ENCODE results near the gene UBXN6. TPM values are rescaled to one million over a fixed set of nuclear protein-coding genes. Genes with fewer than 3 reads are reported as not detected.
A peak's percentile ranks its signal among the peaks of the same experiment; 100 is the strongest.

The UBXN6 gene
- total RNA-seq, 5 donors from 2014 or later (not counting 1 experiment from before 2014, with no cell fraction given): 49.7 to 86.4 (median 76.5) TPM

GRCh38 chr19:4473011-4473762 is 15.6 kb upstream of the UBXN6 start:
- ATAC-seq (replicated peaks in 1 of 4): no peak
- Histone ChIP-seq H3K9me3 (no peaks in the 10 kb centered on the region), H3K27me3 (replicated peaks in 1 of 2; ENCODE audit: control insufficient read depth in 2 of 2, extremely low read depth in 1 of 2, insufficient read depth in 2 of 2, low read length in 1 of 2) (no peaks in the 10 kb centered on the region), H3K4me1 (ENCODE audit: control insufficient read depth in 1 of 2, extremely low read depth in 1 of 2, insufficient read depth in 2 of 2, low read length in 2 of 2) (peaks cover 15 to 38% of the 10 kb centered on the region in 2 experiments), H3K4me3 (ENCODE audit: control insufficient read depth in 1 of 2, extremely low read depth in 1 of 2, low read length in 1 of 2) (peak overlapping the region; percentile 58 to 80), H3K27ac (ENCODE audit: low read length) (peak overlapping the region; percentile 1), H3K36me3 (ENCODE audit: control insufficient read depth in 2 of 2, extremely low read depth in 1 of 2, insufficient read depth in 1 of 2, low read length in 1 of 2) (peaks cover 0 to 18% of the 10 kb centered on the region in 2 donors)
- Mint-ChIP-seq H3K9me3 (no peaks in the 10 kb centered on the region), H3K27me3 (no peaks in the 10 kb centered on the region), H3K36me3 (peaks cover 12% of the 10 kb centered on the region), H3K4me1 (peaks cover 23 to 25% (median 24%) of the 10 kb centered on the region in 3 donors), H3K27ac (no peak overlapping the region), H3K4me3 (peak overlapping the region in 2 of 3 donors; percentile 73 to 76)
- no peak for DNase-seq
- ChIA-PET POLR2A (no interaction called here), CTCF (interaction anchor here in 1 of 2 donors (0.6 kb wide), 2 partner anchors 11 to 18 kb away, joined by 3 read pairs; no protein-coding TSS in a partner anchor)
- WGBS (ENCODE audit: insufficient coverage): 40% methylated on average over 24 of the region's 25 CpGs

GRCh38 chr19:4472174-4472974 is 14.8 kb upstream of the UBXN6 start, which contains the start of gene HDGFL2:
TSS of gene HDGFL2 (plus strand) at chr19:4472297. CDS start at chr19:4472351, 54 bp downstream.
- H3K36me3 ChIP-seq (ENCODE audit: control insufficient read depth in 2 of 2, extremely low read depth in 1 of 2, insufficient read depth in 1 of 2, low read length in 1 of 2): peaks cover 0 to 16% of the 10 kb centered on the region in 2 donors
- H3K9me3 ChIP-seq: no peaks in the 10 kb centered on the region
- Mint-ChIP-seq H3K4me1 (peaks cover 23 to 25% (median 24%) of the 10 kb centered on the region in 3 donors), H3K9me3 (no peaks in the 10 kb centered on the region), H3K4me3 (peak within 1 kb of the TSS in 2 of 3 donors; percentile 73 to 76), H3K27me3 (no peaks in the 10 kb centered on the region), H3K36me3 (peaks cover 8% of the 10 kb centered on the region), H3K27ac (no peak within 1 kb of the TSS)
- H3K4me3 ChIP-seq (ENCODE audit: control insufficient read depth in 1 of 2, extremely low read depth in 1 of 2, low read length in 1 of 2): peak within 1 kb of the TSS; percentile 80 to 84
- H3K27me3 ChIP-seq (replicated peaks in 1 of 2; ENCODE audit: control insufficient read depth in 2 of 2, extremely low read depth in 1 of 2, insufficient read depth in 2 of 2, low read length in 1 of 2): no peaks in the 10 kb centered on the region
- peak within 1 kb of the TSS; percentile 83 for H3K27ac ChIP-seq (ENCODE audit: low read length)
- under 1% methylated on average over 54 of the region's 71 CpGs for WGBS (ENCODE audit: insufficient coverage)
- ChIA-PET CTCF (interaction anchor here in 1 of 2 donors (1.0 to 1.9 kb wide), 7 partner anchors 14 to 319 kb away, joined by 3 to 13 read pairs (median 6); partner anchors contain the start of genes FEM1A, MPND and SH3GL1), POLR2A (interaction anchor here in 1 of 2 donors (0.9 to 1.3 kb wide), 3 partner anchors 70 to 226 kb away, joined by 3 to 5 read pairs (median 4); partner anchors contain the start of genes CHAF1A, SH3GL1 and YJU2)
- H3K4me1 ChIP-seq (ENCODE audit: control insufficient read depth in 1 of 2, extremely low read depth in 1 of 2, insufficient read depth in 2 of 2, low read length in 2 of 2): peaks cover 15 to 38% of the 10 kb centered on the region in 2 experiments
- peak in 4 of 35 experiments; percentile 85 to 97 (median 95) for DNase-seq
- no peak for ATAC-seq (replicated peaks in 1 of 4)

GRCh38 chr19:4471403-4472173 is 14.0 kb upstream of the UBXN6 start:
- Histone ChIP-seq H3K36me3 (ENCODE audit: control insufficient read depth in 2 of 2, extremely low read depth in 1 of 2, insufficient read depth in 1 of 2, low read length in 1 of 2) (peaks cover 0 to 9% of the 10 kb centered on the region in 2 donors), H3K27ac (ENCODE audit: low read length) (peak overlapping the region; percentile 83), H3K4me3 (ENCODE audit: control insufficient read depth in 1 of 2, extremely low read depth in 1 of 2, low read length in 1 of 2) (peak overlapping the region; percentile 76 to 84), H3K27me3 (replicated peaks in 1 of 2; ENCODE audit: control insufficient read depth in 2 of 2, extremely low read depth in 1 of 2, insufficient read depth in 2 of 2, low read length in 1 of 2) (no peaks in the 10 kb centered on the region), H3K4me1 (ENCODE audit: control insufficient read depth in 1 of 2, extremely low read depth in 1 of 2, insufficient read depth in 2 of 2, low read length in 2 of 2) (peaks cover 15 to 38% of the 10 kb centered on the region in 2 experiments), H3K9me3 (no peaks in the 10 kb centered on the region)
- Mint-ChIP-seq H3K9me3 (no peaks in the 10 kb centered on the region), H3K27me3 (no peaks in the 10 kb centered on the region), H3K27ac (no peak overlapping the region), H3K4me3 (no peak overlapping the region), H3K4me1 (peaks cover 23 to 25% (median 24%) of the 10 kb centered on the region in 3 donors), H3K36me3 (peaks cover 3% of the 10 kb centered on the region)
- POLR2A ChIA-PET: interaction anchor here (0.6 to 1.5 kb wide), 8 partner anchors 11 to 1149 kb away, joined by 3 to 6 read pairs (median 4); partner anchors contain the start of genes CHAF1A (in 1 of the 2), MPND (in 1 of the 2), SH3GL1 (in 1 of the 2) and YJU2 (in 1 of the 2)
- ATAC-seq (replicated peaks in 1 of 4) (peak; percentile 84 to 86 (median 84)), DNase-seq (peak; percentile 86 to 100 (median 98))
- CTCF ChIA-PET: interaction anchor here in 1 of 2 donors (0.5 to 1.9 kb wide), 10 partner anchors 13 to 484 kb away, joined by 3 to 13 read pairs (median 6); partner anchors contain the start of genes CHAF1A, FEM1A, MPND and SH3GL1
- WGBS (ENCODE audit: insufficient coverage): under 1% methylated on average over 31 of the region's 33 CpGs

- no peaks in the 10 kb centered on the region for H3K27me3 ChIP-seq (replicated peaks in 1 of 2; ENCODE audit: control insufficient read depth in 2 of 2, extremely low read depth in 1 of 2, insufficient read depth in 2 of 2, low read length in 1 of 2)
- Mint-ChIP-seq H3K36me3 (no peaks in the 10 kb centered on the region), H3K27me3 (no peaks in the 10 kb centered on the region), H3K4me1 (peaks cover 5 to 8% (median 7%) of the 10 kb centered on the region in 3 donors), H3K4me3 (no peak overlapping the region), H3K27ac (no peak overlapping the region), H3K9me3 (no peaks in the 10 kb centered on the region)
- ATAC-seq (replicated peaks in 1 of 4): no peak
- H3K27ac ChIP-seq (ENCODE audit: low read length): no peak overlapping the region
- no peak for DNase-seq
- POLR2A ChIA-PET: no interaction called here
- no peaks in the 10 kb centered on the region for H3K36me3 ChIP-seq (ENCODE audit: control insufficient read depth in 2 of 2, extremely low read depth in 1 of 2, insufficient read depth in 1 of 2, low read length in 1 of 2)
- H3K4me1 ChIP-seq (ENCODE audit: control insufficient read depth in 1 of 2, extremely low read depth in 1 of 2, insufficient read depth in 2 of 2, low read length in 2 of 2): peaks cover 2 to 16% of the 10 kb centered on the region in 2 experiments
- no peak overlapping the region for H3K4me3 ChIP-seq (ENCODE audit: control insufficient read depth in 1 of 2, extremely low read depth in 1 of 2, low read length in 1 of 2)
- H3K9me3 ChIP-seq: no peaks in the 10 kb centered on the region
- CTCF ChIA-PET: interaction anchor here in 1 of 2 donors (0.7 kb wide), 1 partner anchor 14 kb away, joined by 7 read pairs; no protein-coding TSS in a partner anchor
- WGBS (ENCODE audit: insufficient coverage): no CpG with 5 or more reads among the region's 3 CpGs
These were observed 10.2 kb upstream of the UBXN6 start for GRCh38 chr19:4467835-4468234.

- ChIA-PET POLR2A (no interaction called here), CTCF (interaction anchor here in 1 of 2 donors (0.7 kb wide), 1 partner anchor 987 kb away, joined by 5 read pairs; no protein-coding TSS in a partner anchor)
- no peak overlapping the region for H3K4me3 ChIP-seq (ENCODE audit: control insufficient read depth in 1 of 2, extremely low read depth in 1 of 2, low read length in 1 of 2)
- Mint-ChIP-seq H3K4me3 (no peak overlapping the region), H3K36me3 (no peaks in the 10 kb centered on the region), H3K27me3 (no peaks in the 10 kb centered on the region), H3K4me1 (peaks cover 0 to 2% (median under 1%) of the 10 kb centered on the region in 3 donors), H3K27ac (no peak overlapping the region), H3K9me3 (no peaks in the 10 kb centered on the region)
- WGBS (ENCODE audit: insufficient coverage): 67% methylated on average over 5 of the region's 8 CpGs
- no peaks in the 10 kb centered on the region for H3K27me3 ChIP-seq (replicated peaks in 1 of 2; ENCODE audit: control insufficient read depth in 2 of 2, extremely low read depth in 1 of 2, insufficient read depth in 2 of 2, low read length in 1 of 2)
- ATAC-seq (replicated peaks in 1 of 4) (no peak), DNase-seq (no peak)
- H3K4me1 ChIP-seq (ENCODE audit: control insufficient read depth in 1 of 2, extremely low read depth in 1 of 2, insufficient read depth in 2 of 2, low read length in 2 of 2): no peaks in the 10 kb centered on the region
- H3K36me3 ChIP-seq (ENCODE audit: control insufficient read depth in 2 of 2, extremely low read depth in 1 of 2, insufficient read depth in 1 of 2, low read length in 1 of 2): no peaks in the 10 kb centered on the region
- no peak overlapping the region for H3K27ac ChIP-seq (ENCODE audit: low read length)
- H3K9me3 ChIP-seq: no peaks in the 10 kb centered on the region
These were observed 7.4 kb upstream of the UBXN6 start for GRCh38 chr19:4464815-4465581.
